Epithelial cell of proximal tubule (primary cell): Measurements from ENCODE around the gene CCT7. TPM values are rescaled to one million over a fixed set of nuclear protein-coding genes. Genes with fewer than 3 reads are reported as not detected.
"Not testable (repeated sequence)": the region's sequence is repeated elsewhere in the genome, so short reads cannot be mapped to it uniquely, and the experiment has no call there.

Experiments
- DNase-seq: peaks from one replicate; pipeline ENCODE4 v3.0.0-alpha.2; 2011; ENCODE audit warnings: low read depth
- H3K4me3 ChIP-seq: 2 replicates; pipeline ENCODE4 v1.5.1; 2011; ENCODE audit warnings: low read depth, mild to moderate bottlenecking, low read length
- CTCF ChIP-seq: conservative IDR thresholded peaks from 2 replicates; pipeline ENCODE4 v1.5.1; 2012; ENCODE audit warnings: low read depth, mild to moderate bottlenecking, low read length
- total RNA-seq: library from RNA; depleted of rRNA; stranded (reverse); fragments of >200 nt; gene quantifications from 2 replicates; pipeline ENCODE4 v1.2.3, GENCODE V29; 2015

CCT7 gene
- 393 and 559 TPM in 2 replicates for total RNA-seq

GRCh38 chr2:73233932-73234832 lies at the start of gene CCT7:
TSS of gene CCT7 (plus strand) at chr2:73234308. CDS start at chr2:73234379, 71 bp downstream.
- peak; percentile 41 for DNase-seq
- H3K4me3 ChIP-seq, result peak within 1 kb of the TSS; percentile 88
- TF ChIP-seq CTCF, result no peak

- no peak overlapping the region for H3K4me3 ChIP-seq
- TF ChIP-seq CTCF, result no peak
- no peak for DNase-seq
These were observed 48.1 kb upstream of the CCT7 start for GRCh38 chr2:73185965-73186364.

GRCh38 chr2:73187549-73187948 lies 46.6 kb upstream of the CCT7 start:
- no peak for TF ChIP-seq CTCF
- no peak for DNase-seq
- no peak overlapping the region for H3K4me3 ChIP-seq

GRCh38 chr2:73197579-73197978 lies 36.5 kb upstream of the CCT7 start:
- no peak for TF ChIP-seq CTCF
- DNase-seq, result no peak
- no peak overlapping the region for H3K4me3 ChIP-seq

- not testable (repeated sequence) for DNase-seq, H3K4me3 ChIP-seq
These were observed 33.8 kb upstream of the CCT7 start for GRCh38 chr2:73200281-73200680.

GRCh38 chr2:73202156-73203054 lies 31.7 kb upstream of the CCT7 start, which contains the start of gene NOTO:
TSS of gene NOTO (plus strand) at chr2:73202574. CDS start at chr2:73202667, 93 bp downstream.
- TF ChIP-seq CTCF, result no peak
- H3K4me3 ChIP-seq, result no peak within 1 kb of the TSS
- no peak for DNase-seq

- no peak overlapping the region for H3K4me3 ChIP-seq
- no peak for TF ChIP-seq CTCF
- DNase-seq, result no peak
These were observed 30.9 kb upstream of the CCT7 start for GRCh38 chr2:73203055-73203681.
